GM12891 (cell line): ENCODE measurements around the gene ATP11A.

Experiments
- DNase-seq: peaks from one replicate; pipeline ENCODE4 v3.0.0; 2011; ENCODE audit warnings: low spot score; ENCODE audit not compliant: insufficient read length
- FAIRE-seq: peaks from 2 replicates; lab custom pipeline; 2011; peaks lifted over from hg19 to GRCh38; lab: Jason Lieb, UNC
- PAX5 ChIP-seq: IDR thresholded peaks from 2 replicates; pipeline ENCODE4 v1.6.1; 2011; ENCODE audit warnings: low read length, moderate library complexity, mild to moderate bottlenecking; ENCODE audit not compliant: insufficient read depth, severe bottlenecking
- POLR2A ChIP-seq: IDR thresholded peaks from 2 replicates; pipeline ENCODE4 v1.6.1; 2011; ENCODE audit warnings: low read depth, low read length, control low read depth
- POLR2AphosphoS5 ChIP-seq: IDR thresholded peaks from 2 replicates; pipeline ENCODE4 v1.6.1; 2011; ENCODE audit warnings: low read depth, low read length, control low read depth
- POU2F2 ChIP-seq: IDR thresholded peaks from 2 replicates; pipeline ENCODE4 v1.6.1; 2011; ENCODE audit warnings: low read depth, mild to moderate bottlenecking, control low read depth, low read length, moderate library complexity
- SPI1 ChIP-seq: IDR thresholded peaks from 2 replicates; pipeline ENCODE4 v1.6.1; 2011; ENCODE audit warnings: low read depth, low read length, control low read depth
- TAF1 ChIP-seq: IDR thresholded peaks from 2 replicates; pipeline ENCODE4 v1.6.1; 2011; ENCODE audit warnings: low read depth, low read length, control low read depth

ATP11A gene

GRCh38 chr13:112851107-112852038 lies 161.5 kb downstream of the ATP11A start:
- DNase-seq (no peak), FAIRE-seq (no peak)
- TF ChIP-seq POU2F2 (no peak), TAF1 (no peak), POLR2A (no peak), POLR2AphosphoS5 (no peak), PAX5 (no peak), SPI1 (no peak)

- FAIRE-seq (no peak), DNase-seq (no peak)
- TF ChIP-seq POLR2A, result no peak
- no peak for TF ChIP-seq POLR2AphosphoS5
- TF ChIP-seq PAX5, result no peak
- TF ChIP-seq POU2F2, result no peak
- no peak for TF ChIP-seq SPI1
- no peak for TF ChIP-seq TAF1
Measured at GRCh38 chr13:112852392-112852791, 162.6 kb downstream of the ATP11A start.

- FAIRE-seq (no peak), DNase-seq (no peak)
- TF ChIP-seq POLR2A (no peak), PAX5 (no peak), TAF1 (no peak), SPI1 (no peak)
Measured at GRCh38 chr13:112852808-112853207, 163.0 kb downstream of the ATP11A start.

- FAIRE-seq (no peak), DNase-seq (no peak)
- TF ChIP-seq TAF1 (no peak), POLR2A (no peak), POU2F2 (no peak), PAX5 (no peak), POLR2AphosphoS5 (no peak), SPI1 (no peak)
Measured at GRCh38 chr13:112854321-112854720, 164.5 kb downstream of the ATP11A start.

GRCh38 chr13:112855859-112856258 lies 166.0 kb downstream of the ATP11A start:
- TF ChIP-seq TAF1 (no peak), POLR2AphosphoS5 (no peak), SPI1 (no peak), PAX5 (no peak), POU2F2 (no peak), POLR2A (no peak)
- FAIRE-seq (no peak), DNase-seq (no peak)

GRCh38 chr13:112857914-112858490 lies 168.2 kb downstream of the ATP11A start:
- DNase-seq (no peak), FAIRE-seq (peak; percentile 43)
- TF ChIP-seq POU2F2 (no peak), POLR2AphosphoS5 (no peak), SPI1 (no peak), TAF1 (no peak), PAX5 (no peak), POLR2A (no peak)

GRCh38 chr13:112859128-112859816 lies 169.4 kb downstream of the ATP11A start:
- FAIRE-seq, result no peak

GRCh38 chr13:112859817-112860190 lies 170.0 kb downstream of the ATP11A start:
- FAIRE-seq (peak; percentile 31), DNase-seq (no peak)
- no peak for TF ChIP-seq POU2F2
- no peak for TF ChIP-seq POLR2AphosphoS5
- TF ChIP-seq SPI1, result 0 out of 2 replicates have a peak, but pooled peaks have one; percentile 18

More at GRCh38 chr13:112859128-112859816, 169.4 kb downstream of the ATP11A start:
- no peak for DNase-seq
- TF ChIP-seq POLR2AphosphoS5 (no peak), PAX5 (no peak), POU2F2 (no peak), TAF1 (no peak), SPI1 (no peak), POLR2A (no peak)
